ENCODE data around the gene DKK2. TPM values are rescaled to one million over a fixed set of nuclear protein-coding genes. Genes with fewer than 3 reads are reported as not detected.

Gene DKK2
- total and polyA plus RNA-seq, 10 of the 15 experiments (the other 5 are each of a cell fraction or from before 2014, with no cell fraction given) = not detected

- no peak for TF ChIP-seq USF1 (IDR thresholded peaks at IDR 0.05; ENCODE audit: borderline replicate concordance, extremely low read length, insufficient read depth, low read depth, low read length)
- no peak for TF ChIP-seq TARDBP (IDR thresholded peaks at IDR 0.05; ENCODE audit: borderline replicate concordance)
- no peak for TF ChIP-seq KDM1A (IDR thresholded peaks at IDR 0.05; ENCODE audit: borderline replicate concordance)
- TF ChIP-seq CHD1 (IDR thresholded peaks at IDR 0.05; ENCODE audit: low read depth, low read length) = no peak
These were observed 56.6 kb downstream of the DKK2 start (continued) for GRCh38 chr4:106979476-106979875.

DNA sequence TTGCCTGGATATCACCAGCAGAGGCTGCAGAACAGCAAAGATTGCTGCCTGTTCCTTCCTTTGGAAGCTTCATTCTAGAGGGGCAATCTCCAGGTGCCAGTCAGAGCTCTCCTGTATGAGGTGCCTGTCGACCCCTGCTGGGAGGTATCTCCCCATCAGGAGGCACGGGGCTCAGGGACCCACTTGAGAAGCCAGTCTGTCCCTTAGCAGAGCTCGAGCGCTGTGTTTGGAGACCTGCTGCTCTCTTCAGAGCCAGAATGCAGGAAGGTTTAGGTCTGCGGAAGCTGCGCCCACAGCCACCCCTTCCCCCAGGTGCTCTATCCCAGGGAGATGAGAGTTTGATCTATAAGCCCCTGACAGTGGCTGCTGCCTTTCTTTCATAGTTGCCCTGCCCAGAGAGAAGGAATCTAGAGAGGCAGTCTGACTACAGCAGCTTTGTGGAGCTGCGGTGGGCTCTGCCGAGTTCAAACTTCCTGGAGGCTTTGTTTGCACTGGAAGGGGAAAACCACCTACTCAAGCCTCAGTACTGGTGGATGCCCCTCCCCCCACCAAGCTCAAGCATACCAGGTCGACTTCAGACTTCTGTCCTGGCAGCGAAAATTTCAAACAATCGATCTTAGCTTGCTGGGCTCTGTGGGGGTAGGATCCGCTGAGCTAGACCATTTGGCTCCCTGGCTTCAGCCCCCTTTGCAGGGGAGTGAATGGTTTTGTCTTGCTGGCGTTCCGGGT is 57.9 kb downstream of the DKK2 start:
- Histone ChIP-seq H3K9me3 (replicated peaks; ENCODE audit: control insufficient read depth, insufficient read depth, low read length) (no peaks in the 10 kb centered on the region), H3K4me2 (ENCODE audit: control insufficient read depth, insufficient read depth) (no peak overlapping the region), H3K79me2 (ENCODE audit: control insufficient read depth, insufficient read depth, low read length) (no peaks in the 10 kb centered on the region), H3K4me3 (no peak overlapping the region), H3K4me1 (ENCODE audit: control insufficient read depth, insufficient read depth, low read length) (no peaks in the 10 kb centered on the region), H3K36me3 (ENCODE audit: control insufficient read depth in 2 of 2, insufficient read depth in 2 of 2, low read length in 1 of 2) (no peaks in the 10 kb centered on the region), H2AFZ (ENCODE audit: control insufficient read depth, low read depth, low read length) (no peak overlapping the region), H3K9ac (ENCODE audit: control insufficient read depth, insufficient read depth, low read length) (no peak overlapping the region), H3K27me3 (replicated peaks in 1 of 2; ENCODE audit: control insufficient read depth in 2 of 2, insufficient read depth in 2 of 2, low read length in 1 of 2) (no peaks in the 10 kb centered on the region), H4K20me1 (ENCODE audit: control insufficient read depth, insufficient read depth) (no peaks in the 10 kb centered on the region), H3K27ac (ENCODE audit: control insufficient read depth, insufficient read depth) (no peak overlapping the region)
- in situ Hi-C loops (cut with MboI) (no loop called here), intact Hi-C loops (cut with micrococcal nuclease; ENCODE audit: unreplicated experiment) (no loop called here)
- no TSS peak for BruUV-seq (replicated peaks)
- TF ChIP-seq NFIC (IDR thresholded peaks at IDR 0.05; ENCODE audit: low read depth, low read length) (no peak), SMC3 (IDR thresholded peaks at IDR 0.05; ENCODE audit: borderline replicate concordance, low read length) (no peak), BCL11A (IDR thresholded peaks at IDR 0.05; ENCODE audit: low read depth, low read length) (no peak), SRF (IDR thresholded peaks at IDR 0.05; ENCODE audit: low read depth in 2 of 2, low read length in 2 of 2) (no peak), EGR1 (IDR thresholded peaks at IDR 0.05; ENCODE audit: borderline replicate concordance in 1 of 2, low read depth in 2 of 2, low read length in 2 of 2) (no peak), MYC (IDR thresholded peaks at IDR 0.05; ENCODE audit: insufficient read depth, insufficient read length, insufficient replicate concordance, low read length, severe bottlenecking) (no peak), E2F4 (IDR thresholded peaks at IDR 0.05; ENCODE audit: low read depth, low read length) (no peak), BHLHE40 (IDR thresholded peaks at IDR 0.05; ENCODE audit: borderline replicate concordance in 1 of 2, low read depth in 2 of 2, low read length in 1 of 2) (no peak), RAD51 (IDR thresholded peaks at IDR 0.05) (no peak), USF1 (IDR thresholded peaks at IDR 0.05; ENCODE audit: borderline replicate concordance, extremely low read length, insufficient read depth, low read depth, low read length) (no peak), ZNF384 (IDR thresholded peaks at IDR 0.05; ENCODE audit: borderline replicate concordance, low read depth, low read length) (no peak), FOXK2 (IDR thresholded peaks at IDR 0.05) (no peak)
- 31% methylated on average over 14 of the region's 14 CpGs for WGBS (ENCODE audit: insufficient coverage, insufficient replicate concordance, low lambda C conversion rate, missing lambda C conversion rate)
- ChIA-PET POLR2A (no interaction called here), RAD21 (ENCODE audit: unreplicated experiment) (no interaction called here), SMC1A (ENCODE audit: uncharacterized antibody, unreplicated experiment) (no interaction called here), CTCF (no interaction called here)
- no peak for ATAC-seq
- DNase-seq (ENCODE audit: low read depth, low spot score) = no peak
- no peak for FAIRE-seq

All from GM12878 (cell line).